Measurements from ENCODE around the gene SLC30A4. TPM values are rescaled to one million over a fixed set of nuclear protein-coding genes. Genes with fewer than 3 reads are reported as not detected.

The SLC30A4 gene
- total RNA-seq, 1 experiment from 2014 or later = not detected

DNA sequence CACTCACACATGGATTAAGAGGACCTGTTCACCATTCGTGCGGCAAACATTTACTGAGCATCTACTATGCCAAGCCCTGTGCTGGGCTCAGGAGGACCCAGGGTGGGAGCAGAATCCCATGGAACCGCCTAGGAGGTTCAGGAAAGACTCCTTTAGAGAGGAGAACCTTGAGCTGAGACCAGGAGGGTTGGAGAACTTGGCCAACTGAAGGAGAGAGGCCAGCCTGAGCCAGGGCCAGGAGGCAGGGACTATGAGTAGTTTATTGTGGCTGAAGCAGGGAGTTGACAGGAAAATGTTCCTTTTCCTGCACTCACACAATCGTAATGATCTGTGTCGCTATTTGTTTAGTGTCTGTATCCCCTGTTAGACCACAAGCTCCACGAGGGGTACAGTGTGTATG is 71.3 kb downstream of the SLC30A4 start:
- Histone ChIP-seq H2BK12ac (ENCODE audit: insufficient read length, low read depth, low read length) (no peak overlapping the region), H3K14ac (ENCODE audit: insufficient read depth, low read length) (no peak overlapping the region), H3K56ac (ENCODE audit: insufficient read length, low read depth, low read length) (no peak overlapping the region), H3K9ac (ENCODE audit: extremely low read depth, insufficient read length, low read length) (no peak overlapping the region), H4K20me1 (ENCODE audit: control insufficient read depth, insufficient read depth, insufficient read length) (no peaks in the 10 kb centered on the region), H2AFZ (ENCODE audit: low read length) (no peak overlapping the region), H4K91ac (ENCODE audit: insufficient read length, low read depth, low read length) (no peak overlapping the region), H2BK15ac (ENCODE audit: low read depth, low read length) (no peak overlapping the region), H3K4me1 (ENCODE audit: insufficient read depth, low read length) (no peaks in the 10 kb centered on the region), H2BK20ac (ENCODE audit: low read depth, low read length, poor library complexity, severe bottlenecking) (no peak overlapping the region), H3K23ac (ENCODE audit: insufficient read length, low read depth, low read length) (no peak overlapping the region), H3T11ph (ENCODE audit: low read length) (no peak overlapping the region), H3K27me3 (ENCODE audit: insufficient read depth, low read length) (no peaks in the 10 kb centered on the region), H3K18ac (ENCODE audit: insufficient read length, low read depth, low read length) (no peak overlapping the region), H3K79me1 (ENCODE audit: insufficient read depth, low read depth, low read length, poor library complexity, severe bottlenecking) (no peaks in the 10 kb centered on the region), H4K5ac (ENCODE audit: insufficient read length, low read depth, low read length) (no peak overlapping the region), H2BK5ac (ENCODE audit: insufficient read length, low read length) (no peak overlapping the region), H3K9me3 (ENCODE audit: control insufficient read depth, low read depth, low read length) (peaks cover 5% of the 10 kb centered on the region), H3K23me2 (ENCODE audit: insufficient read length, low read depth, low read length, poor library complexity, severe bottlenecking) (no peaks in the 10 kb centered on the region), H3K79me2 (ENCODE audit: insufficient read depth, low read length) (no peaks in the 10 kb centered on the region), H3K4ac (ENCODE audit: low read depth, low read length) (no peak overlapping the region), H4K8ac (replicated peaks; ENCODE audit: insufficient read length, low read depth, low read length) (no peak overlapping the region), H3K4me2 (ENCODE audit: insufficient read depth, insufficient read length, low read length) (no peak overlapping the region), H2BK120ac (ENCODE audit: low read depth, low read length, poor library complexity, severe bottlenecking) (no peak overlapping the region), H3K27ac (ENCODE audit: insufficient read length, low read depth, low read length) (no peak overlapping the region), H2AK5ac (ENCODE audit: insufficient read length, low read length) (no peak overlapping the region)
- DNase-seq = no peak
- peaks cover 14 to 17% of the 10 kb centered on the region in 2 experiments for H3K9me3 Mint-ChIP-seq
- H3K27ac Mint-ChIP-seq = no peak overlapping the region
- peaks cover 48% of the 10 kb centered on the region for H3K27me3 Mint-ChIP-seq (ENCODE audit: low read depth)
- TF ChIP-seq, protein P1, sequence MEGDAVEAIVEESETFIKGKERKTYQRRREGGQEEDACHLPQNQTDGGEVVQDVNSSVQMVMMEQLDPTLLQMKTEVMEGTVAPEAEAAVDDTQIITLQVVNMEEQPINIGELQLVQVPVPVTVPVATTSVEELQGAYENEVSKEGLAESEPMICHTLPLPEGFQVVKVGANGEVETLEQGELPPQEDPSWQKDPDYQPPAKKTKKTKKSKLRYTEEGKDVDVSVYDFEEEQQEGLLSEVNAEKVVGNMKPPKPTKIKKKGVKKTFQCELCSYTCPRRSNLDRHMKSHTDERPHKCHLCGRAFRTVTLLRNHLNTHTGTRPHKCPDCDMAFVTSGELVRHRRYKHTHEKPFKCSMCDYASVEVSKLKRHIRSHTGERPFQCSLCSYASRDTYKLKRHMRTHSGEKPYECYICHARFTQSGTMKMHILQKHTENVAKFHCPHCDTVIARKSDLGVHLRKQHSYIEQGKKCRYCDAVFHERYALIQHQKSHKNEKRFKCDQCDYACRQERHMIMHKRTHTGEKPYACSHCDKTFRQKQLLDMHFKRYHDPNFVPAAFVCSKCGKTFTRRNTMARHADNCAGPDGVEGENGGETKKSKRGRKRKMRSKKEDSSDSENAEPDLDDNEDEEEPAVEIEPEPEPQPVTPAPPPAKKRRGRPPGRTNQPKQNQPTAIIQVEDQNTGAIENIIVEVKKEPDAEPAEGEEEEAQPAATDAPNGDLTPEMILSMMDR (conservative IDR thresholded peaks at IDR 0.05) = no peak
- no CpG with 5 or more reads among the region's 6 CpGs for WGBS (ENCODE audit: extremely low coverage, insufficient read length, low lambda C conversion rate)
- H3K4me3 Mint-ChIP-seq = no peak overlapping the region
- H3K4me1 Mint-ChIP-seq = peaks cover 3 to 13% of the 10 kb centered on the region in 2 experiments
- peaks cover 7 to 9% (median 9%) of the 10 kb centered on the region in 3 experiments; a peak in 6 of 7 replicates for H3K36me3 Mint-ChIP-seq (ENCODE audit: insufficient read depth in 1 of 3, low read depth in 3 of 3)

All from H9 (cell line).